ENCODE measurements around the gene DLL3. TPM values are rescaled to one million over a fixed set of nuclear protein-coding genes. Genes with fewer than 3 reads are reported as not detected.

DLL3 gene
- total RNA-seq, 1 donor from 2014 or later: not detected

DNA sequence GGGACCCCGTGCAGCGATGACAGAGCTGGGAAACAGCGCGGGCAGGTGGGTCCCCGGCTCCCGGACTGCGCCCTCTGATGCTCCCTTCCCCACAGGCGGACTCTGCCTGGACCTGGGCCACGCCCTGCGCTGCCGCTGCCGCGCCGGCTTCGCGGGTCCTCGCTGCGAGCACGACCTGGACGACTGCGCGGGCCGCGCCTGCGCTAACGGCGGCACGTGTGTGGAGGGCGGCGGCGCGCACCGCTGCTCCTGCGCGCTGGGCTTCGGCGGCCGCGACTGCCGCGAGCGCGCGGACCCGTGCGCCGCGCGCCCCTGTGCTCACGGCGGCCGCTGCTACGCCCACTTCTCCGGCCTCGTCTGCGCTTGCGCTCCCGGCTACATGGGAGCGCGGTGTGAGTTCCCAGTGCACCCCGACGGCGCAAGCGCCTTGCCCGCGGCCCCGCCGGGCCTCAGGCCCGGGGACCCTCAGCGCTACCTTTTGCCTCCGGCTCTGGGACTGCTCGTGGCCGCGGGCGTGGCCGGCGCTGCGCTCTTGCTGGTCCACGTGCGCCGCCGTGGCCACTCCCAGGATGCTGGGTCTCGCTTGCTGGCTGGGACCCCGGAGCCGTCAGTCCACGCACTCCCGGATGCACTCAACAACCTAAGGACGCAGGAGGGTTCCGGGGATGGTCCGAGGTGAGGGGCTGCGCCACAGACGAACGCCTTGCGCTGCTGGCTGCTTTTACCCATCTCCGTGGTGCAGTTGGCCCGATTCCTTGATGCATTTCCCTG lies 8.4 kb downstream of the DLL3 start:
- Histone ChIP-seq H3K27me3 (peaks cover 61% of the 10 kb centered on the region), H3K4me3 (peak overlapping the region; percentile 40), H3K9me3 (no peaks in the 10 kb centered on the region), H3K27ac (no peak overlapping the region), H3K36me3 (no peaks in the 10 kb centered on the region), H3K4me1 (no peaks in the 10 kb centered on the region)
- TF ChIP-seq, protein P1, sequence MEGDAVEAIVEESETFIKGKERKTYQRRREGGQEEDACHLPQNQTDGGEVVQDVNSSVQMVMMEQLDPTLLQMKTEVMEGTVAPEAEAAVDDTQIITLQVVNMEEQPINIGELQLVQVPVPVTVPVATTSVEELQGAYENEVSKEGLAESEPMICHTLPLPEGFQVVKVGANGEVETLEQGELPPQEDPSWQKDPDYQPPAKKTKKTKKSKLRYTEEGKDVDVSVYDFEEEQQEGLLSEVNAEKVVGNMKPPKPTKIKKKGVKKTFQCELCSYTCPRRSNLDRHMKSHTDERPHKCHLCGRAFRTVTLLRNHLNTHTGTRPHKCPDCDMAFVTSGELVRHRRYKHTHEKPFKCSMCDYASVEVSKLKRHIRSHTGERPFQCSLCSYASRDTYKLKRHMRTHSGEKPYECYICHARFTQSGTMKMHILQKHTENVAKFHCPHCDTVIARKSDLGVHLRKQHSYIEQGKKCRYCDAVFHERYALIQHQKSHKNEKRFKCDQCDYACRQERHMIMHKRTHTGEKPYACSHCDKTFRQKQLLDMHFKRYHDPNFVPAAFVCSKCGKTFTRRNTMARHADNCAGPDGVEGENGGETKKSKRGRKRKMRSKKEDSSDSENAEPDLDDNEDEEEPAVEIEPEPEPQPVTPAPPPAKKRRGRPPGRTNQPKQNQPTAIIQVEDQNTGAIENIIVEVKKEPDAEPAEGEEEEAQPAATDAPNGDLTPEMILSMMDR (IDR thresholded peaks at IDR 0.05): no peak
- intact Hi-C loops (cut with DNase I): no loop called here
- peak; percentile 62 for ATAC-seq
- DNase-seq: no peak

- Histone ChIP-seq H3K36me3 (no peaks in the 10 kb centered on the region), H3K4me1 (no peaks in the 10 kb centered on the region), H3K4me3 (no peak overlapping the region), H3K27me3 (peaks cover 68% of the 10 kb centered on the region), H3K9me3 (no peaks in the 10 kb centered on the region), H3K27ac (no peak overlapping the region)
- DNase-seq (no peak), ATAC-seq (no peak)
- intact Hi-C loops (cut with DNase I): no loop called here
- TF ChIP-seq, protein P1 (IDR thresholded peaks at IDR 0.05): no peak
Measured at GRCh38 chr19:39507715-39508364, 9.1 kb downstream of the DLL3 start.

GRCh38 chr19:39508629-39509028 lies 9.9 kb downstream of the DLL3 start:
- Histone ChIP-seq H3K9me3 (no peaks in the 10 kb centered on the region), H3K27ac (no peak overlapping the region), H3K27me3 (peaks cover 70% of the 10 kb centered on the region), H3K4me3 (no peak overlapping the region), H3K36me3 (no peaks in the 10 kb centered on the region), H3K4me1 (no peaks in the 10 kb centered on the region)
- ATAC-seq (no peak), DNase-seq (no peak)
- intact Hi-C loops (cut with DNase I): no loop called here
- TF ChIP-seq, protein P1 (IDR thresholded peaks at IDR 0.05): no peak

DNA sequence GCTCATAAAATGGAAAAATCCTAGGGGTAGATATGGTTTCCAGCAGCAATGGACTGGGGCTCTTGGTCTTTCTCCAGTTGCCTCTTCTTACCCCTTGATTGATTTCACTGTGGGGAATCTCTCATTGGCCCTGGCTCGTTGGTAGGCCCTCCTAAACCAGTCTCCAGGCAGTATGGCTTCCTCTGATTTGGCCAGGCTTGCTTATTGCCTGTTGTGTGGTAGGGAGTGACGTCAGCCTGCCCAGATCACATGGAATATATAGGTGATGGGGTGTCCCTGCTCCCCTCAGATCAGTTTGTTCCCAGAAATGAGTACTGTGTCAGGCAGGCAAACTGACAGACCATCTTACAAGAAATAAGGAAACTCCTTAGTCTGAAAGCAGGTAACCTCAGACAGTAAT lies 10.5 kb downstream of the DLL3 start:
- Histone ChIP-seq H3K27ac (no peak overlapping the region), H3K4me1 (no peaks in the 10 kb centered on the region), H3K27me3 (peaks cover 70% of the 10 kb centered on the region), H3K9me3 (no peaks in the 10 kb centered on the region), H3K36me3 (no peaks in the 10 kb centered on the region), H3K4me3 (no peak overlapping the region)
- intact Hi-C loops (cut with DNase I): no loop called here
- ATAC-seq: no peak
- TF ChIP-seq, protein P1 (IDR thresholded peaks at IDR 0.05): no peak
- DNase-seq: no peak

DNA sequence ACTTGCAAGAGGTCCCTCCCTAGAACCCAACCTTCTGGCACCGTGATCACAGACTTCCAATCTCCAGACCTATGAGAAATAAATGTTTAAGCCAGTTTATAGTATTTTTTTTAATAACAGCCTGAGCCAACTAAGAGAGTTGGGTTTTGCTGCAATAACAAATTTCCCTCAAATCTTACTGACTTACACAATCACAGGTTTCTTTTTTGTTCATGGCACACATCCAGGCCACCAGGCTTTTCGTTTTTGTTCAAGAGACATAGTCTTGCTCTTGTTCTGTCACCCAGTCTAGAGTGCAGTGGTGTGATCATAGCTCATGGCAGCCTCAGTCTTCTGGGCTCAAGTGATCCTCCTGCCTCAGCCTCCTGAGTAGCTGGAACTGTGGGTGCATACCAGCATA lies 14.2 kb downstream of the DLL3 start:
- intact Hi-C loops (cut with DNase I): no loop called here
- TF ChIP-seq, protein P1 (IDR thresholded peaks at IDR 0.05): no peak
- no peak overlapping the region for H3K4me3 ChIP-seq
- ATAC-seq (no peak), DNase-seq (no peak)
- no peak overlapping the region for H3K27ac ChIP-seq
- no peaks in the 10 kb centered on the region for H3K36me3 ChIP-seq
- peaks cover 14% of the 10 kb centered on the region for H3K4me1 ChIP-seq
- H3K9me3 ChIP-seq: no peaks in the 10 kb centered on the region
- peaks cover 70% of the 10 kb centered on the region for H3K27me3 ChIP-seq

Data from upper lobe of right lung (tissue), 1 donor.